GM12891 (cell line): ENCODE data around the gene FAM199X.

Experiments used
- POLR2A ChIP-seq: IDR thresholded peaks from 2 replicates; pipeline ENCODE4 v1.6.1; 2011; ENCODE audit warnings: low read depth, low read length, control low read depth
- TAF1 ChIP-seq: IDR thresholded peaks from 2 replicates; pipeline ENCODE4 v1.6.1; 2011; ENCODE audit warnings: low read depth, low read length, control low read depth

DNA sequence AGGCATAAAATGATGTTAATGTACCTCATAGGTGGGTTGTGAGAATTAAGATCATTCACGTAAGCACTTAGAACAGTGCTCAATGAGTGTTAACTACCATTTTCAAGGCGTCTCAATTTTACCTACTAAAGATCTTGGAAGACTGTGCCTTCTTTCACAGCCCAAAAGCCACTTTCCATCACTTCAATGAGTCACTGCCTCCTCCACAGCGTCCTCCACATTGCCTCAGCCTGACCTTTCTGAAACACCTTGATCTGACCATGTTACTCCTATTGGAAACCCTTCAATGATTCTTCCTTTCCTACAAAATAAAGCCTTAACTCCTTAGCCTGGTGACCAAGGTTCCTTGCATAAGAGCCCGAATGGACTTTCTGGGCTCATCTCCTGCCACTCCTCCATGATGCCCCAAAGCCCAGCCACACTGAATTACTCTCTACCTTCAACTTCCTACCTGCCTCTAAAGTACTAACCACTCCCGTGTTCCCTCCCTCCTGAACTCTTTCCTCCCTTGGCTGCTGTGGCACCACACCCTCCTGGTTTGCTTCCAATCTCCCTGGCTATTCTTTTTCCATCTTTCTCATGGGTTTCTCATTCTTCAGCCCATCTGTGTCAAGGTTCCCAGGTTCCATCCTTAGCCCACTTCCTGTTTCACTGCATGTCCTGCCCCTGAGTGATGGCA is 31.5 kb upstream of the FAM199X start:
- TF ChIP-seq POLR2A (no peak), TAF1 (no peak)
